A673 (cell line): ENCODE measurements around the gene FBXL2. TPM values are rescaled to one million over a fixed set of nuclear protein-coding genes. Genes with fewer than 3 reads are reported as not detected.

Source experiments
- BruUV-seq: library from RNA; stranded (reverse); fragments of 400-500 nt; replicated peaks from 2 replicates; lab custom pipeline; 2021; lab: Mats Ljungman, UMichigan
- CTCF ChIA-PET: fragments of 300-600 bp; sonication (Branson Sonifier 250); formaldehyde crosslinking; loops from one replicate; lab custom pipeline; 2022; ENCODE audit warnings: antibody characterized with exemption; lab: Charles Lee
- POLR2A ChIA-PET: fragments of 300-600 bp; sonication (Branson Sonifier 250); formaldehyde crosslinking; loops from one replicate; lab custom pipeline; 2022; ENCODE audit warnings: antibody characterized with exemption; ENCODE audit not compliant: low non-redundant PET; lab: Charles Lee
- DNase-seq: peaks from one replicate; pipeline ENCODE4 v3.0.0-alpha.2; 2015; ENCODE audit warnings: low spot score
- H3K27ac ChIP-seq: fragments of 200-600 bp; sonication (generic); 2 replicates; pipeline ENCODE4 v1.5.1; 2016; ENCODE audit warnings: mixed run types, low read depth, mild to moderate bottlenecking, mixed read lengths, antibody characterized with exemption, low read length; ENCODE audit not compliant: poor library complexity, severe bottlenecking
- H3K27me3 ChIP-seq: fragments of 200-600 bp; sonication (generic); replicated peaks from 2 replicates; pipeline ENCODE4 v1.6.1; 2017; ENCODE audit warnings: mixed run types, low read depth, mild to moderate bottlenecking, mixed read lengths, antibody characterized with exemption, low read length; ENCODE audit not compliant: insufficient read depth, poor library complexity
- H3K36me3 ChIP-seq: fragments of 200-600 bp; sonication (generic); 2 replicates; pipeline ENCODE4 v1.6.1; 2016; ENCODE audit warnings: mixed run types, mild to moderate bottlenecking, mixed read lengths, antibody characterized with exemption, low read length; ENCODE audit not compliant: insufficient read depth, poor library complexity, severe bottlenecking
- H3K4me1 ChIP-seq: fragments of 200-600 bp; sonication (generic); 2 replicates; pipeline ENCODE4 v1.6.1; 2017; ENCODE audit warnings: mixed run types, mild to moderate bottlenecking, mixed read lengths, antibody characterized with exemption, low read length; ENCODE audit not compliant: insufficient read depth, poor library complexity, severe bottlenecking
- H3K4me3 ChIP-seq: fragments of 200-600 bp; sonication (generic); 2 replicates; pipeline ENCODE4 v1.5.1; 2016; ENCODE audit warnings: low read depth, mixed run types, mild to moderate bottlenecking, mixed read lengths, low read length; ENCODE audit not compliant: poor library complexity, severe bottlenecking
- H3K9me3 ChIP-seq: fragments of 200-600 bp; sonication (generic); 2 replicates; pipeline ENCODE4 v1.6.1; 2016; ENCODE audit warnings: mixed run types, low read depth, mild to moderate bottlenecking, mixed read lengths, antibody characterized with exemption, low read length; ENCODE audit not compliant: poor library complexity, severe bottlenecking
- EZH2 ChIP-seq: fragments of 200-600 bp; sonication (generic); IDR thresholded peaks from 2 replicates; pipeline ENCODE4 v1.6.1; 2017; ENCODE audit warnings: borderline replicate concordance, low read depth, mild to moderate bottlenecking, mixed read lengths, antibody characterized with exemption, low read length; ENCODE audit not compliant: poor library complexity, severe bottlenecking
- intact Hi-C: fragments of 100-400 bp; cut with micrococcal nuclease; formaldehyde crosslinking; loops from one replicate; pipeline ENCODE4 v1.10.0; 2022; ENCODE audit not compliant: unreplicated experiment
- total RNA-seq: library from RNA; stranded (reverse); gene quantifications from 2 replicates; pipeline ENCODE4 v1.2.3, GENCODE V29; 2021
- TF ChIP-seq, protein P1 (sequence below): fragments of 300-800, 200-600 bp; sonication (generic); conservative IDR thresholded peaks from 2 replicates; pipeline ENCODE4 v1.5.1; 2017; ENCODE audit warnings: low read depth, mild to moderate bottlenecking, antibody characterized with exemption, low read length, moderate library complexity, mixed read lengths

FBXL2 gene
- total RNA-seq, 1 experiment from 2014 or later = 7.8 TPM

DNA sequence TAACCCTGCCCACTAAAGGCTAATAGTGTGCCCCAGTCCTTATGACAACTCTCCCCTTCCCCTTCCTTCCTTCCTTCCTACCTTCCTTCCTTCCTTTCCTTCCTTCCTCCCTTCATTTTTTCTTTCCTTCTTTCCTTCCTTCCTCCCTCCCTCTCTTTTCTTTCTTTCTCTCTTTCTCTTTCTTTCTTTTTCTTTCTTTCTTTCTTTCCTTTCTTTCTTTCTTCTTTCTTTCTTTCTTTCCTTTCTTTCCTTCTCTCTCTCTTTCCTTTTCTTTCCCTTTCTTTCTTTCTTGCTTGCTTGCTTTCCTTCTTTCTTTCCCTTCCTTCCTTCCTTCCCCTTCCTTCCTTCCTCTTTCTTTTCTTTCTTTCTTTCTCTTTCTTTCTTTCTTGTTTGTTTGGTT lies 30.5 kb upstream of the FBXL2 start:
- CTCF ChIA-PET = no interaction called here

DNA sequence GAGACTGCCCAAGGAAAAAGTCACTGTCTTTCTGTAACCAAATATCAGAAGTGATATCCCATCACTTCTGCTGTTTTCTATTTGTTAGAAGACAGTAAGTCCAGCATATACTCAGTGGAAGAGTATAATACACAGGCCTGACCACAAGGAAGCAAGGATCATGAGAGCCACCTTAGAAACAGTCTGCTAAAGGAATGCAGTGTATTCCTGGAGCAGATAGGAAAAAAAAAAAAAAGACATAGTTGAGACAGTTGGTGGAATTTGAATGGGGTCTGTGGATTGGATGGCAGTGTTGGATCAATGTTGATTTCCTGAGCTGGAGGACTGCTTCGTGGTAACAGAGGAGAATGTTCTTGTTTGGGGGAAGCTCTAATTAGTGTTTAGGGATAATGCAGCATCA lies 26.5 kb upstream of the FBXL2 start:
- TF ChIP-seq, protein P1, sequence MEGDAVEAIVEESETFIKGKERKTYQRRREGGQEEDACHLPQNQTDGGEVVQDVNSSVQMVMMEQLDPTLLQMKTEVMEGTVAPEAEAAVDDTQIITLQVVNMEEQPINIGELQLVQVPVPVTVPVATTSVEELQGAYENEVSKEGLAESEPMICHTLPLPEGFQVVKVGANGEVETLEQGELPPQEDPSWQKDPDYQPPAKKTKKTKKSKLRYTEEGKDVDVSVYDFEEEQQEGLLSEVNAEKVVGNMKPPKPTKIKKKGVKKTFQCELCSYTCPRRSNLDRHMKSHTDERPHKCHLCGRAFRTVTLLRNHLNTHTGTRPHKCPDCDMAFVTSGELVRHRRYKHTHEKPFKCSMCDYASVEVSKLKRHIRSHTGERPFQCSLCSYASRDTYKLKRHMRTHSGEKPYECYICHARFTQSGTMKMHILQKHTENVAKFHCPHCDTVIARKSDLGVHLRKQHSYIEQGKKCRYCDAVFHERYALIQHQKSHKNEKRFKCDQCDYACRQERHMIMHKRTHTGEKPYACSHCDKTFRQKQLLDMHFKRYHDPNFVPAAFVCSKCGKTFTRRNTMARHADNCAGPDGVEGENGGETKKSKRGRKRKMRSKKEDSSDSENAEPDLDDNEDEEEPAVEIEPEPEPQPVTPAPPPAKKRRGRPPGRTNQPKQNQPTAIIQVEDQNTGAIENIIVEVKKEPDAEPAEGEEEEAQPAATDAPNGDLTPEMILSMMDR = no peak
- TF ChIP-seq EZH2 = no peak
- POLR2A ChIA-PET = no interaction called here
- intact Hi-C loops = no loop called here
- DNase-seq = no peak
- Histone ChIP-seq H3K36me3 (no peaks in the 10 kb centered on the region), H3K27me3 (no peaks in the 10 kb centered on the region), H3K27ac (no peak overlapping the region), H3K4me1 (no peaks in the 10 kb centered on the region), H3K4me3 (no peak overlapping the region), H3K9me3 (no peaks in the 10 kb centered on the region)
- CTCF ChIA-PET = no interaction called here
- BruUV-seq = no TSS peak

More for the DNA sequence above, 30.5 kb upstream of the FBXL2 start:
- Histone ChIP-seq H3K27me3 (no peaks in the 10 kb centered on the region), H3K27ac (no peak overlapping the region), H3K36me3 (no peaks in the 10 kb centered on the region), H3K4me1 (no peaks in the 10 kb centered on the region), H3K4me3 (no peak overlapping the region), H3K9me3 (no peaks in the 10 kb centered on the region)
- POLR2A ChIA-PET = no interaction called here
- DNase-seq = no peak
- no TSS peak for BruUV-seq
- intact Hi-C loops = no loop called here
- TF ChIP-seq, protein P1 = no peak
- TF ChIP-seq EZH2 = no peak

DNA sequence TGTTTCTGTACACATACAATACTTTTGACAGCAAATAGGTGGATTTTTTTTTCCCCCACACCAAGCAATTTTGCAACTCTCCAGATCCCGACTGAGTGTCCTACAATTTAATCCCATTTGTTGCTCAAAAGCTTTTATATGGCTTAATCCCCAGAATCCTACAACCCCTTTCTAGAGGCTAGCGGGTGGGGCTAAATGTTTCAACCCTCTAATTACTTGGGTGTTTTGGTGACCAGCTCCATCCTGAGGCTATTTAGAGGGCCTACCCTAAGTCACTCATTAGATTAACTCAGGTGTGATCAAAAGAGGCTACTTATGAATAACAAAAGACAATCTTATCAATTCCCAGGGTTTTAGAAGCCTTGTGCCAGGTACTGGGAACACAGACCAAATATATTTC lies 21.0 kb upstream of the FBXL2 start:
- intact Hi-C loops = no loop called here
- BruUV-seq = no TSS peak
- POLR2A ChIA-PET = no interaction called here
- no peaks in the 10 kb centered on the region for H3K36me3 ChIP-seq
- H3K4me1 ChIP-seq = no peaks in the 10 kb centered on the region
- no peak overlapping the region for H3K27ac ChIP-seq
- no peak for TF ChIP-seq EZH2
- TF ChIP-seq, protein P1 = no peak
- no peak for DNase-seq
- no peaks in the 10 kb centered on the region for H3K9me3 ChIP-seq
- H3K4me3 ChIP-seq = no peak overlapping the region
- CTCF ChIA-PET = no interaction called here
- no peaks in the 10 kb centered on the region for H3K27me3 ChIP-seq
